Measurements from ENCODE around the gene GLP1R. TPM values are rescaled to one million over a fixed set of nuclear protein-coding genes. Genes with fewer than 3 reads are reported as not detected.

The GLP1R gene
- total RNA-seq, 4 donors from 2014 or later, result 0.17 TPM; not detected in 3

- TF ChIP-seq CTCF (IDR thresholded peaks at IDR 0.05; ENCODE audit: low read depth), result no peak
These were observed 22.4 kb upstream of the GLP1R start for GRCh38 chr6:39026175-39026574.

- TF ChIP-seq CTCF (IDR thresholded peaks at IDR 0.05; ENCODE audit: low read depth), result no peak
These were observed 19.2 kb upstream of the GLP1R start for GRCh38 chr6:39029156-39030011.

GRCh38 chr6:39035681-39036080 lies 12.9 kb upstream of the GLP1R start:
- TF ChIP-seq CTCF (IDR thresholded peaks at IDR 0.05; ENCODE audit: low read depth), result no peak

GRCh38 chr6:39037082-39037508 lies 11.5 kb upstream of the GLP1R start:
- no peak for TF ChIP-seq CTCF (IDR thresholded peaks at IDR 0.05; ENCODE audit: low read depth)

GRCh38 chr6:39037707-39038106 lies 10.9 kb upstream of the GLP1R start:
- no peak for TF ChIP-seq CTCF (IDR thresholded peaks at IDR 0.05; ENCODE audit: low read depth)

GRCh38 chr6:39040080-39040673 lies 8.4 kb upstream of the GLP1R start:
- TF ChIP-seq CTCF (IDR thresholded peaks at IDR 0.05; ENCODE audit: low read depth), result no peak

GRCh38 chr6:39041072-39041471 lies 7.5 kb upstream of the GLP1R start:
- no peak for TF ChIP-seq CTCF (IDR thresholded peaks at IDR 0.05; ENCODE audit: low read depth)
